GM20000 (cell line): ENCODE measurements around the gene WBP2NL.

ENCODE experiments used
- DNase-seq: peaks from one replicate; pipeline ENCODE4 v3.0.0; 2012; ENCODE audit warnings: low spot score
- TF ChIP-seq, protein P1 (sequence below): IDR thresholded peaks from 2 replicates; pipeline ENCODE4 v1.5.1; 2012; ENCODE audit warnings: mild to moderate bottlenecking, control low read depth; ENCODE audit errors: extremely low read depth, missing control alignments

Gene WBP2NL

DNA sequence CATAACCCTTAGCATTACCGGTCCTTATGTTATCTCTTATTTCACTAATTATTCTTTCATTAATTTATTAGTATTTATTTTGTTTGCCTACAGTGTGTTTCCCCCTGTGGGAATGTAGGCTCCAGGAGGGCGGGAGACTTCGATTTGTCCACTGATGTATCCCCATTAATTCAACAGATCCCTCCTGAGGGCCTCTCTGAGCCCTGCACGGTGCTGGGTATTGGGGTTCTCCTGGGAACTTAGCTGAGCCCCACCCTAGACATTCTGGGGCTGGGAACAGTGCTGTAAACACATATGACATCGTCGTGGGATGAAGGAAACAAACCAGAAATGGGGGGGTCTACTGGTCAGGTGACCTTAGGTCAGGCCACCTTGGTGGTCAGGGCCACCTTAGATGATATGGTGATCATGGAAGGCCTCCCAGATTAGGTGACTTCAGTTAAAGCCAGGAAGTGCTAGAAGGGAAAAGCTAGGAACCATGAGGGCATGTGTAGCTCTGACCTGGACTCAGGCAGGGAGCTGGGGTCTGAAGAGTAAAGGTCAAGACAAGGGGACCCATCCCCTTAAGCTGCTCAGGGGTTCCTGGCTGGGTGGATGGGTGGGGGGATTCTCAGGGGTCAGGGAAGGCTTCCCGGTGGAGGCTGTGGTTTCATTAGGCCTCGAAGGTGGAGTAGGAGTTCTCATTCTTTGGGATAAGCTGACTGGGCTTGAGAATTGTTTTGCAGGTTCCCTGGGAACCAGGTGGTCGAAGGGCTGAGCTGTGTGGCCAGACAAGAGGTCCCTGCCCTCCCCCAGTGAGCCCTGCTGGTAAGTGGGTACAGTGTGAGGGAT lies 76.5 kb downstream of the WBP2NL start:
- TF ChIP-seq, protein P1, sequence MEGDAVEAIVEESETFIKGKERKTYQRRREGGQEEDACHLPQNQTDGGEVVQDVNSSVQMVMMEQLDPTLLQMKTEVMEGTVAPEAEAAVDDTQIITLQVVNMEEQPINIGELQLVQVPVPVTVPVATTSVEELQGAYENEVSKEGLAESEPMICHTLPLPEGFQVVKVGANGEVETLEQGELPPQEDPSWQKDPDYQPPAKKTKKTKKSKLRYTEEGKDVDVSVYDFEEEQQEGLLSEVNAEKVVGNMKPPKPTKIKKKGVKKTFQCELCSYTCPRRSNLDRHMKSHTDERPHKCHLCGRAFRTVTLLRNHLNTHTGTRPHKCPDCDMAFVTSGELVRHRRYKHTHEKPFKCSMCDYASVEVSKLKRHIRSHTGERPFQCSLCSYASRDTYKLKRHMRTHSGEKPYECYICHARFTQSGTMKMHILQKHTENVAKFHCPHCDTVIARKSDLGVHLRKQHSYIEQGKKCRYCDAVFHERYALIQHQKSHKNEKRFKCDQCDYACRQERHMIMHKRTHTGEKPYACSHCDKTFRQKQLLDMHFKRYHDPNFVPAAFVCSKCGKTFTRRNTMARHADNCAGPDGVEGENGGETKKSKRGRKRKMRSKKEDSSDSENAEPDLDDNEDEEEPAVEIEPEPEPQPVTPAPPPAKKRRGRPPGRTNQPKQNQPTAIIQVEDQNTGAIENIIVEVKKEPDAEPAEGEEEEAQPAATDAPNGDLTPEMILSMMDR: no peak
- DNase-seq: no peak

DNA sequence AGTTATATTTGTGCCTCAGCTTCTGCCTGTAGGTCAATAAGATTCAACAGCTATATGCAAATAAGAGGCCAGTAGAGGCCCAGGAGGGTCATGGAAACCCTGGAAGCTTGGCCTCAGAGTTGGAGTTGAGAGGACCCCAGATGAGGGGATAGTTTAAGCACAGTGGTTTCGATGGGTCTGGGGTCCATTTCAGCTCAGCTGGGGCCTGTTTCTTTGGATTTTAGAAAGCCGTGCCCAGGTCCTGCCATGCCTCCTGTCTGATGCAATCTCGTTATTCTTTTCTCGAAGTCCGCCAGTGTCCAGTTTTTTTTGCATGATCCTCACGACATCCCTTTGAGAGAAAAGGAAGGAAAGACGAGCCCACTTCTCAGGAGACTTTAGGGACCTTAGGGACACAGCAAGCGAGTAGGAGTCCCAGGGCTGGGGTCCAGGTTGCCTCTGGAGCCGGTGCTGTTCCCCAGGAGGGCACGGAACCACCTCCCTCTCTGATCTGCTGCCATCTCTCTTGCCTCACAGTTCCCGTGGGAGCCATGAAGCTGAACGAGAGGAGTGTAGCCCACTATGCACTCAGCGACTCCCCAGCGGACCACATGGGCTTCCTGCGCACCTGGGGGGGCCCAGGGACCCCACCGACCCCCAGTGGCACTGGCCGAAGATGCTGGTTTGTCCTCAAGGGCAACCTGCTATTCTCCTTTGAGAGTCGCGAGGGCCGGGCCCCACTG lies 78.3 kb downstream of the WBP2NL start:
- TF ChIP-seq, protein P1: no peak
- no peak for DNase-seq

DNA sequence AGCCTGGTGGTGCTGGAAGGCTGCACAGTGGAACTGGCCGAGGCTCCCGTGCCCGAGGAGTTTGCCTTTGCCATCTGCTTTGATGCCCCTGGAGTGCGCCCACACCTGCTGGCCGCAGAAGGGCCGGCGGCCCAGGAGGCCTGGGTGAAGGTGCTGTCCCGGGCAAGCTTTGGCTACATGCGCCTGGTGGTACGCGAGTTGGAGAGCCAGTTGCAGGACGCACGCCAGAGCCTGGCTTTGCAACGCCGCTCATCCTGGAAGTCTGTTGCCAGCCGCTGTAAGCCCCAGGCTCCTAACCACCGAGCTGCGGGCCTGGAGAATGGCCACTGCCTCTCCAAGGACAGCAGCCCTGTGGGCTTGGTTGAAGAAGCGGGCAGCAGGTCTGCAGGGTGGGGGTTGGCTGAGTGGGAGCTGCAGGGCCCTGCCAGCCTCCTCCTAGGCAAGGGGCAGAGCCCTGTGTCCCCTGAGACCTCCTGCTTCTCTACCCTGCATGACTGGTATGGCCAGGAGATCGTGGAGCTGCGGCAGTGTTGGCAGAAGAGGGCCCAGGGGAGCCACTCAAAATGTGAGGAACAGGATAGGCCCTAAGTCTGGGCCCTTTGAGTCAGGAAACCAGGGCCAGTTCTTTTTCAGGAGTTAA lies 79.0 kb downstream of the WBP2NL start:
- no peak for DNase-seq
- TF ChIP-seq, protein P1: no peak
